NCI-H128 (cell line): ENCODE results near the gene ICAM5.
"Not testable (repeated sequence)": the region's sequence is repeated elsewhere in the genome, so short reads cannot be mapped to it uniquely, and the experiment has no call there.

ENCODE experiments used
- DNase-seq: peaks from one replicate; lab custom pipeline; 2025; ENCODE audit not compliant: unreplicated experiment; lab: John Stamatoyannopoulos, UW

The ICAM5 gene

GRCh38 chr19:10320602-10321416, 31.1 kb downstream of the ICAM5 start:
- DNase-seq, result no peak

- DNase-seq, result no peak
Measured at GRCh38 chr19:10321417-10321797, 31.7 kb downstream of the ICAM5 start.

- no peak for DNase-seq
Measured at GRCh38 chr19:10321874-10322835, 32.4 kb downstream of the ICAM5 start.

- DNase-seq, result no peak
Measured at GRCh38 chr19:10325732-10326131, 36.0 kb downstream of the ICAM5 start.

GRCh38 chr19:10327793-10328192, 38.0 kb downstream of the ICAM5 start:
- no peak for DNase-seq

- no peak for DNase-seq
Measured at GRCh38 chr19:10328558-10329429, 39.0 kb downstream of the ICAM5 start.

GRCh38 chr19:10329555-10329954, 39.8 kb downstream of the ICAM5 start:
- DNase-seq, result no peak

GRCh38 chr19:10332158-10332964, 42.6 kb downstream of the ICAM5 start:
- DNase-seq, result no peak

- peak; percentile 92 for DNase-seq
Measured at GRCh38 chr19:10332965-10333757, 43.4 kb downstream of the ICAM5 start, which contains the start of gene RAVER1. Gene RAVER1 (minus strand): TSS chr19:10333529. CDS start chr19:10333507, 22 bp downstream.

- DNase-seq, result no peak
Measured at GRCh38 chr19:10333758-10334587, 44.2 kb downstream of the ICAM5 start.

- DNase-seq, result no peak
Measured at GRCh38 chr19:10334588-10335351, 45.0 kb downstream of the ICAM5 start.

GRCh38 chr19:10335352-10335985, 45.7 kb downstream of the ICAM5 start:
- DNase-seq, result no peak

- DNase-seq, result not testable (repeated sequence)
Measured at GRCh38 chr19:10336725-10337124, 47.0 kb downstream of the ICAM5 start.

GRCh38 chr19:10338940-10339339, 49.2 kb downstream of the ICAM5 start:
- no peak for DNase-seq

GRCh38 chr19:10339380-10339960, 49.7 kb downstream of the ICAM5 start, which contains the start of gene ICAM3:
Gene ICAM3 (minus strand): TSS chr19:10339624. CDS start chr19:10339614, 10 bp downstream.
- DNase-seq, result no peak

- DNase-seq, result no peak
Measured at GRCh38 chr19:10339977-10340376, 50.2 kb downstream of the ICAM5 start.

- DNase-seq, result no peak
Measured at GRCh38 chr19:10343495-10343894, 53.7 kb downstream of the ICAM5 start.
